Activated CD4-positive, alpha-beta T cell treated with anti-CD3 and anti-CD28 coated beads for 24 hours (primary cell): ENCODE results near the gene EEF1AKMT1.

ENCODE experiments used
- DNase-seq, 2 donors: peaks; one replicate each; pipeline ENCODE4 v3.0.0-alpha.2; 2020; ENCODE audit warnings: low read depth in 2 of 2

EEF1AKMT1 gene

GRCh38 chr13:20773194-20774080 is at the start of gene EEF1AKMT1:
Gene EEF1AKMT1, minus strand, starts transcription at chr13:20773961. Its CDS starts 16,363 bp downstream, at chr13:20757598.
- peak; percentile 93 to 94 for DNase-seq

DNA sequence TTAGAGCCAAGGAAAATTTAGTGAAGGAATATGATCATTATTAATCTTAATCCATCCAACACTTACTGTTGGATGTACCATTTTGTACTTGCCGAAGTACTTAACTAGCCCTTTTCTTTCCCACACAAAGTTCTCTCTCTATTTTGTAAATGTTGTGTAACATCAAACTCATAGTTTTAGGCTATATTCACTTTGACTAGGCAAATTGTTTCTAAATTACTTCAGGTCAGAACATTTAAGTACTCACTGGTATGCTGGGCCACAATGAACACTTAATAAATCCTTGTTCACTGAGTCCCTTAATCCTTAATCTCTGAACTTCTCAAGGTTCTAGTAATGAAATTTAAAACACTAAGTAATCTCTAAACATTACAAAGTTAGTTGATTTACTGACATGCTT is 49.3 kb upstream of the EEF1AKMT1 start:
- DNase-seq, result no peak

GRCh38 chr13:20822406-20822805 is 48.6 kb upstream of the EEF1AKMT1 start:
- no peak for DNase-seq

DNA sequence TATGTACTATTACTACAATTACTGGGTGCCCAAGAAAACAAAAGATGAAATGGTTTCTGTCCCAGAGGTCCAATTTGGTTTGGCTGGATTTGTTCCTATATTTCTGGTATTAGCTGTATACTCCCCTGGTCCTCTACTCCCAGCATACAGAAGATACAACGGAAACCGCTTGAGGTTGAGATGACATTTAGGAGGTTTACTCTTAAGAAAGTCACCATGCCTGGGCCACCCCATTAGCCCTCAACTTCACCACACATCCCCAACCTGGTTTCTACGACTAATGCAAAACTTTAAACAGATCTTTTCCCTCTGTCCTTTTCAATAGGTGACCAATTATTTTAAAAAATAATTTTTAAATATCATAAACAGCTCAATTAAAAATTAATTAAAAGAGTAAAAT is 46.0 kb upstream of the EEF1AKMT1 start:
- DNase-seq, result no peak

GRCh38 chr13:20815464-20815863 is 41.7 kb upstream of the EEF1AKMT1 start:
- no peak for DNase-seq

DNA sequence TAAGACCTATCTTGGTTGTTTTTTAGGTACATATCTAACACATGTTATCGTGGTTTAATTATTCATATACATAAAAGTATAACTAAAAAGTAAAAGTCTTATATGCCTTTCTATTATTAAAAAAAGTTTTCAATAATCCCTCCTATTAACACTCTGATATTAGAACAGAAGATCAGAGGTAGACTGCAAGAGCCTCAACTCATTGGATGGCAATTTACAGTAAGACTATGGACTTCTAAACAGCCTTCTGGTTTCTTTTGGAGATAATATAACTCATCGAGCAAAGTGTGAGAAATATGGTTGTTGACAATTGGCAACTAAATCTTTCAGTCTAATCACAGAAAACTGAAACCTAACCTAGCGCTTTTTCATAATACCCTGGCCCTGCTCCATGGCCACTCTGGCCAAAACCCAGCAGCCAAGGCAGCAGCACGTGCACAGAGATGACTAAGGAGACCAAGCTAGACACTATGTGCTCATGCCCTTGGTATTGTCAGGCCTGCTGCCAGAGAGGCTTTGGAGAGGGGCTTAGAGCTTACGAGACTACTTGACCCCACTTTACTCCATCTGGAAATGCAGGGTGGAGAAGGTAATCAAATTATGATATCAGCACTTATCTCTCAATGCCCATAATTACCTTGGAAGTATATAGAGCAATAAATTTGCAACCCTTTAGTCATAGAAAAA is 40.6 kb upstream of the EEF1AKMT1 start:
- DNase-seq, result no peak

DNA sequence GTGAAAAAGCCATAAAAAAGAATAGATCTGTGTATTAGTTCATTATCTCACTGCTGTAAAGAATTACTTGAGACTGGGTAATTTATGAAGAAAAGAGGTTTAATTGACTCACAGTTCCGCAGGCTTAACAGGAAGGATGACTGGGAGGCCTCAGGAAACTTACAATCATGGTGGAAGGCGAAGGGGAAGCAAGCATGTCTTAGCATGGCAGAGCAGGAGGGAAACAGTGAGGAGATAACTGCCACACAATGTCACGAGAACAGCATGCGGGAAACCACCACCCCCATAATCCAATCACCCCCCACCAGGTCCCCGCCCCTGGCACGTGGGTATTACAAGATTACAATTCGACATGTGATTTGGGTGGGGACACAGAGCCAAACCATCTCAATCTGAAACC is 39.1 kb upstream of the EEF1AKMT1 start:
- DNase-seq, result no peak

GRCh38 chr13:20810808-20811207 is 37.0 kb upstream of the EEF1AKMT1 start:
- no peak for DNase-seq

DNA sequence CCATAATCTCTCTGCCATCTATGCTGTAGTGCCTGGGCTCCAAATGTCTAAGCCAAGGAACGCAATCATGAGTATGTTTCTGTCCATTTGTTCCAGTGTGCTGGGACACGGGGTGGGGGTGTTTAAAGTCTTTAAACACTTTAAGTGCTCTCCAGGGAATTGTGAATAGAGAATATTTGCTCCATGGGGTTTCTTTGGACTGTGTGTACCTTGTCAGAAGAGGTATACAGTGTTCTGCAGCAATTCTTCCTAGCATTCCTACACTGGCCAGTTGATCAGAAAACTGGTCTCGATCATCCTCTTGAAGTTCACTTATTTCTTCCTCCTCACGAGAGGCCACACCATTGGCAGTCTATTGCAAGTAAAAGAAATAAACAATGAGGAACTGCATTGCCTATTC is 35.1 kb upstream of the EEF1AKMT1 start:
- DNase-seq, result no peak

GRCh38 chr13:20803180-20803965 is 29.6 kb upstream of the EEF1AKMT1 start:
- no peak for DNase-seq

GRCh38 chr13:20801707-20802106 is 27.9 kb upstream of the EEF1AKMT1 start:
- DNase-seq, result no peak

GRCh38 chr13:20799726-20800416 is 26.1 kb upstream of the EEF1AKMT1 start:
- no peak for DNase-seq

DNA sequence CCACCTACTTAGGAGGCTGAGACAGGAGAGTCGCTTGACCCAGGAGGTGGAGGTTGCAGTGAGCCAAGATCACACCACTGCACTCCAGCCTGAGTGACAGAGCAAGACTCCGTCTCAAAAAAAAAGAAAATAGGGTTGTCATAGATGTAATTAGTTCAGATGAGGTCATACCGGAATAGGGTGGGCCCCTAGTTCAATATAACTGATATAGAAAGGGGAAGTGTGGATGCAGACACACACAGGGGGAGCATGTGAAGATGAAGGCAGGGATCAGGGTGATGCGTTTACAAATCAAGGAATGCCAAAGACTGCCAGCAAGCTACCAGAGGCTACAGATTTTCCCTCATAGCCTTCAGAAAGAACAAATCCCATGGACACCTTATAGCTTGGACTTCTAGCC is 24.3 kb upstream of the EEF1AKMT1 start:
- no peak for DNase-seq

GRCh38 chr13:20796791-20797508 is 23.2 kb upstream of the EEF1AKMT1 start:
- DNase-seq, result no peak

DNA sequence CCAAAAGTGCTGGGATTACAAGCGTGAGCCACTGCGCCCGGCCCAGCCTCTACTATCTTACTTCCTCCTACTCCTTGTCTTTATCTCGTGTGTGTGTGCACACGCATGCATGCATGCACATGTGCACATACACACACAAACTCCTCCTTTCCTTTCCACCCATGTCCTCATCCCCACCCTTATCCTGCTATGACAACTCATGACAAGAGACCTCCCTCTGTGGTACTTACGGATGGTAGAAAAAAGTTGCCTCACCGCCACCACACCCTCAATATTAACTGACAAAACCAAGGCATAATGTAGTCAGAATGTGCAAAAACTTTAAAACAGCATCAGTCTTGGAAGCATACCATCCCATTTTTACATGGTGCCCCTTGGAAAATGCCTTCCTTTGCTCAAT is 15.9 kb upstream of the EEF1AKMT1 start:
- DNase-seq, result no peak

DNA sequence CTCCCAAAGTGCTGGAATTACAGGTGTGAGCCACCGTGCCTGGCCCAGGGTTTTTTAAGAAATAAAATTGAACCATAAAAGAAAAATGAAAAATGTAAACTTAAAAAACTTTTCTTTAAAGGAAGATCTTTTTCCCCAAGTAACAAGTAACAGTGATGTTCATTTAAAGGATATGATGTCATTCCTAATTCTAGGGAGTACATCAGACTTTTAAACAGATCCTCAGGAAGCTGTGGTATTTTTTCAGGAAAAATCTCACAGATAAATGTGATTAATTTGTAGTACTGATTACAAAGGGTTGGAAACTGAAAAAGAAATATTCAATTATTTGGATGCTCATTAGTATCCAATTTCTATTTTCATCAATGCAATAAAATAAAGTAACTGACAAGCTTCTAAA is 14.6 kb upstream of the EEF1AKMT1 start:
- no peak for DNase-seq

GRCh38 chr13:20787180-20787579 is 13.4 kb upstream of the EEF1AKMT1 start:
- DNase-seq, result no peak

DNA sequence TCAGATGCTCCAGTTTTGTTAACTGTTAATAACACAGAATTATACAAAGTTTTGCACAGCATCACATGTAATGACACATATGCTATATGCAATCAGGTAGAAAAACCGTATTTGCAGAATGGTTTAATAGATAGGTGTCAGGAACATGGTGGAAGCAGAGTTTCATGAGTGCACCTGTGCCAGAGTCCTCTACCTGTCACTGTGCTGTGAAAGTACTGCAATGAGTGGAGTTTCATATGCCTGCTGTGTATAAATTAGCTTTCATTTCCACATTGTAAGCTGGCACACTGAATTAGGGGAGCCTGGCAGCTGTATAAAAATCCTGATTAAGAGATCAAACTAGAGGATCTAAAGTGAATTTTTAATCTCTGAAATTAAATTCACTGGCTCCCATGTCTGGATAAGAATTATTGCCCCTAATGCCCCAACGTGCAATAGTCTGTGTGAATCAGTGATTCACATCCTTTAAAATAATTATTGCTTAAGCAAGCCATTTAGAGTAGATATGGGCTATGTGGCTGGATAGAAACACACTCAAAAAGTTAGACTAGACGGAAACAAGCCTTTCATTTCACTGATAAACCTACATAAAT is 8.5 kb upstream of the EEF1AKMT1 start:
- no peak for DNase-seq

GRCh38 chr13:20780317-20780716 is 6.6 kb upstream of the EEF1AKMT1 start:
- DNase-seq, result no peak

DNA sequence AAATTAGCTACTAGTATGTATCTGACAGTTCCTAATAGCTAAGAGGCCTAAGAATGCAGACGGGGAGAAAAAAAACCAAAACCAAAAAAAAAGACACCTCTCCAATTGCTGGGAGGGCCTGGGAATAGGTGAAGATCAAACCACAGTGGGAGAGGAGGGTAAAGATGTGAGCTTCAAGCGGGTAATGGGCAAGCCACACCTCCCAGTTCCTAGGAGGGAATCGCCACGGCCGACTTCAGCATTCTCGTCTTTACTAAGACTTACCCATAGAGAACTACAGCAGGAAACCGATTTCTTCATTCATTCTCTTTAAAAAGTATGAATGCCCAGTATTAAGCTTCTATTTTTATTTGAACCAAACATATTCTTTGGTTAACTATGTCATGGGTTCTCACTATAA is 5.6 kb upstream of the EEF1AKMT1 start:
- DNase-seq, result no peak

DNA sequence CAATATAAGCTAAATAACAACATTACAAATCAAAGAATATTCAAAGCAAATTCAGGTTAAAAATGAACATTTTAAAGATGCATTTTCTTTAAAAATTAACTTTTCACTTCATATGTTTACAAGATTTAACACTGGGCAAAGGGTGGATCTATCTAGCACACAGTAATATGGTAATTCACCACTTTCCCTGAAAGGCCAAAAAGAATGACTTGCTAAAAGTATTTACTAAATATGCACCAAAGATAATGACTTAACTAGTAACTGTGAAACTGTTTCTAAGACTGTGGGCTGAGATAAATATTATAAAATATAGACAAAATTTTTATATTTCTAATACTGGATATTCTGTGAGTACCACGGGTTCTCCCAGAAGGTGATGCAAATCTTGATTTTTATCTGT is 4.5 kb upstream of the EEF1AKMT1 start:
- no peak for DNase-seq
